ENCODE data around the gene SPSB4. TPM values are rescaled to one million over a fixed set of nuclear protein-coding genes. Genes with fewer than 3 reads are reported as not detected.
A peak's percentile ranks its signal among the peaks of the same experiment; 100 is the strongest.

SPSB4 gene
- total and polyA plus RNA-seq, 7 donors, result 0.10 to 1.4 (median 0.44) TPM; not detected in 1

DNA sequence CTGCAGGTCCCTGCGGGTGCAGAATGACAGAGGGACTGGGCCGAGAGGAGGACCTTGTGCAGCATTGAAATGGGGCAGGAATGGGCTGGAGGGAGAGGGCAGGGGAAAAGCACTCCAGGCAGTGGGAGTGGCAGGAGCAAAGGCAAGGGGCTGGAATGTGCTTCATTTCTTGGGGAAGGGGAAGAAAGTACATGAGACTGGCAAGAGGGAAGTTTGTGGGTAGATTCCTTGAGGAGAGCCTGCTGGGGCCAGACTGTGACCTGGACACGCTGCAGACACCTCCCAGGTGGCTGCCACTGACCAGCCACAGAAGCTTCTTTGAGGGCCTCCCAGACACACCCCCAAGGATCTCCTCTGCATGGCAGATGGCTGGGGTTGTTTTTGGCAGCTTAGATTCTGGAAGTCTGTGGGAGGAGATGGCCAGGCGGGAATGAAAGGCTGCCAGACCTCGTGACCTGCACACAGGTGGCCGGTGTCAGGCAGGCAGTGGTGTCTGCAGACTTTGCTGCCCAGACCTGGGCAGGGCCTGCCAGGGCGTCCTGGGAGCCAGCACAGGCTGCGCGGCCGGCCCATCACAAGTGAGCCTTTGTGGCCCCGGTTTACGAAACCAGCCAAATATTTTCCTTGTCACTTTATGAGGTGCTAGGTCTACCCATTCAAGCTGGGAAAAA, 53.1 kb downstream of the SPSB4 start:
- Histone ChIP-seq H3K27ac (no peak overlapping the region), H3K9me3 (no peaks in the 10 kb centered on the region), H3K4me3 (no peak overlapping the region), H3K36me3 (no peaks in the 10 kb centered on the region), H3K27me3 (no peaks in the 10 kb centered on the region), H3K4me1 (no peaks in the 10 kb centered on the region)
- intact Hi-C loops (cut with DNase I), result loop anchor here (2.0 kb wide), 1 partner anchor 205 kb away; no protein-coding TSS in a partner anchor
- TF ChIP-seq, protein P1, sequence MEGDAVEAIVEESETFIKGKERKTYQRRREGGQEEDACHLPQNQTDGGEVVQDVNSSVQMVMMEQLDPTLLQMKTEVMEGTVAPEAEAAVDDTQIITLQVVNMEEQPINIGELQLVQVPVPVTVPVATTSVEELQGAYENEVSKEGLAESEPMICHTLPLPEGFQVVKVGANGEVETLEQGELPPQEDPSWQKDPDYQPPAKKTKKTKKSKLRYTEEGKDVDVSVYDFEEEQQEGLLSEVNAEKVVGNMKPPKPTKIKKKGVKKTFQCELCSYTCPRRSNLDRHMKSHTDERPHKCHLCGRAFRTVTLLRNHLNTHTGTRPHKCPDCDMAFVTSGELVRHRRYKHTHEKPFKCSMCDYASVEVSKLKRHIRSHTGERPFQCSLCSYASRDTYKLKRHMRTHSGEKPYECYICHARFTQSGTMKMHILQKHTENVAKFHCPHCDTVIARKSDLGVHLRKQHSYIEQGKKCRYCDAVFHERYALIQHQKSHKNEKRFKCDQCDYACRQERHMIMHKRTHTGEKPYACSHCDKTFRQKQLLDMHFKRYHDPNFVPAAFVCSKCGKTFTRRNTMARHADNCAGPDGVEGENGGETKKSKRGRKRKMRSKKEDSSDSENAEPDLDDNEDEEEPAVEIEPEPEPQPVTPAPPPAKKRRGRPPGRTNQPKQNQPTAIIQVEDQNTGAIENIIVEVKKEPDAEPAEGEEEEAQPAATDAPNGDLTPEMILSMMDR (IDR thresholded peaks at IDR 0.05), result no peak
- TF ChIP-seq POLR2AphosphoS5 (IDR thresholded peaks at IDR 0.05) (no peak), POLR2A (IDR thresholded peaks at IDR 0.05) (no peak)
- no peak for DNase-seq
- 82 to 85% methylated on average over 12 of the region's 12 CpGs for WGBS, 2 donors

DNA sequence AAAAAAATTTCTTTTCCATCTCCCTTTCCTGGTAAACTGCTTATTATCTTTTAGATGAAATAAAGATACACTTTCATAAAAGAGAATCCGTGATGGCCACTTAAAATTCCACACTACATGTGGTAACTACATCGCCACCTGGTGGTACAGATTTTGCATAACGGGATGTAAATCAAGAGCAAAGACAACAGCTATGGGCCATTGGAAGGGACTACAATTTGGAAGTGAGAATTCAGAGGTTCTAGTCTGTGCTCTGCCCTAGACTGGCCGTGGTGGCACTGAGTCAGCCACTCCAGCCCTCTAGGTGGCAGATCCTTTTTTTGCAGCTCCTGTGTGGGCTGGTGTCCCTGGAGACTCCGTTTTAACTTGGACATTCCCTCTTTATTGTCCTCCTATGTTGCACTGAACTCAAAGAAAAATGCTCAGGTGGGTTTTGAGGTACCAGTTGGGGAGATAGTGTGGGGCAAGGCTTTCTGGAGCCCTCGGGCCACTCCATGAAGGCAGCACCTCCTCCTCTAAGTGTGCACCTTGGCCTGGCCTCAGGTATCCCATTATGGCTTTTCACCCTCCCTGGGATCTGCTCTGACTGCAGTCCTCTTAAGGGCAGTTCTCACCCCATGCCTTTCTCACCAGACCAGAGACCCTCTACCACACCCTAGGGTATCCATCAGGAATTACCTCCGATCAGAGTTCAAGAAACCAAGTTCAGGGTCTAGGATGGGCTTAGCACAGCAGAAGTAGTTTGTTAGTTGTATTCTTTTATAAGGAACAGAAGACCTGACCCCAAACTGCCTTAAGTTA, 54.9 kb downstream of the SPSB4 start:
- no peak overlapping the region for H3K4me3 ChIP-seq
- WGBS, 2 donors, result 32 to 40% methylated on average over 7 of the region's 7 CpGs
- DNase-seq, result peak; percentile 88
- H3K36me3 ChIP-seq, result no peaks in the 10 kb centered on the region
- intact Hi-C loops (cut with DNase I), result loop anchor here (2.0 kb wide), 2 partner anchors 95 to 207 kb away; no protein-coding TSS in a partner anchor
- H3K4me1 ChIP-seq, result no peaks in the 10 kb centered on the region
- no peak for TF ChIP-seq POLR2AphosphoS5 (IDR thresholded peaks at IDR 0.05)
- TF ChIP-seq, protein P1 (IDR thresholded peaks at IDR 0.05), result peak; percentile 38 to 72 (median 67)
- H3K9me3 ChIP-seq, result no peaks in the 10 kb centered on the region
- no peak overlapping the region for H3K27ac ChIP-seq
- no peaks in the 10 kb centered on the region for H3K27me3 ChIP-seq

DNA sequence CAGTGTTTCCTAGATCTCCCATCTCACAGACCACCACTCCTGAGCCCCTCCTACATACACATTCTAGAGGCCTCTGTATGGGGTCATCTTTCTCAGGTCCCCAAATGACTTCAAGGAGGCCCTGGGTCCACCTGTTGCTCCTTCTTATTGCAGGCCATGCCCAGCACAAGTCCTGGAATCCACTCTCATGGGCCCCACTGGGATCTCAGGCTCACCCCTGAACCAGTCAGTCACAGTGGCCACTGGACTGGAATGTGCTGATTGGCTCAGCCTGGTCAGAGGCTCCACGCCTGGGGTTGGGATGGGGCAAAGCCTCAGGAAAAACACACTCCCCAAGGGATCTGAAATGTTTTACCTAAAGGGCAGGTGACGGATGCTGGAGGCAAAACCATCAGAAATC, 55.7 kb downstream of the SPSB4 start:
- DNase-seq, result no peak
- WGBS, 2 donors, result 89 to 92% methylated on average over 2 of the region's 2 CpGs
- Histone ChIP-seq H3K36me3 (no peaks in the 10 kb centered on the region), H3K4me1 (no peaks in the 10 kb centered on the region), H3K27me3 (no peaks in the 10 kb centered on the region), H3K9me3 (no peaks in the 10 kb centered on the region), H3K27ac (no peak overlapping the region), H3K4me3 (no peak overlapping the region)
- TF ChIP-seq POLR2A (IDR thresholded peaks at IDR 0.05) (no peak), POLR2AphosphoS5 (IDR thresholded peaks at IDR 0.05) (no peak), EP300 (IDR thresholded peaks at IDR 0.05) (no peak)
- TF ChIP-seq, protein P1 (IDR thresholded peaks at IDR 0.05), result no peak
- intact Hi-C loops (cut with DNase I), result loop anchor here (2.0 kb wide), 1 partner anchor 96 kb away; no protein-coding TSS in a partner anchor

DNA sequence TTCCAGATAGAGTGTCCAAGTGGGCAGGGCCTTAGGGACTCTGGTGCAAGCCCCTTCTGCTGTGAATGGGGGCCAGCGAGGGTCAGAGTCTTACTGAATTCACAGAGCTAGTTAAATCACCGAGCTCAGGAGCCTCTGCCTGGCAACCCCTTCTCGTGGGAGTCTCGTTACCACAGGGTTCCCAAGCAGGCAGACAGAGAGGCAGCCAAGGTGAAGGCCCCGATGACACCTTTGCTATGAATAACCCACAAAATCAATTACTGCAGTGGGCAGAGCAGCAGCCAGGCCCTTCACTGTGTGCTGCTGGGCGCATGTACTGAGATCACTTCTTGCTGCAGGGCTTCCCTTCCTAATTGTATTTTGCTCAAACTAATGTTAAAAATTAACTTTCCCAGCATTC, 56.9 kb downstream of the SPSB4 start:
- H3K4me1 ChIP-seq, result no peaks in the 10 kb centered on the region
- 75 to 76% methylated on average over 6 of the region's 6 CpGs for WGBS, 2 donors
- H3K4me3 ChIP-seq, result no peak overlapping the region
- TF ChIP-seq EP300 (IDR thresholded peaks at IDR 0.05) (no peak), POLR2AphosphoS5 (IDR thresholded peaks at IDR 0.05) (no peak), POLR2A (IDR thresholded peaks at IDR 0.05) (no peak)
- TF ChIP-seq, protein P1 (IDR thresholded peaks at IDR 0.05), result no peak
- no peaks in the 10 kb centered on the region for H3K36me3 ChIP-seq
- H3K27me3 ChIP-seq, result no peaks in the 10 kb centered on the region
- DNase-seq, result no peak
- intact Hi-C loops (cut with DNase I), result no loop called here
- H3K27ac ChIP-seq, result no peak overlapping the region
- no peaks in the 10 kb centered on the region for H3K9me3 ChIP-seq
